ENCODE data around the gene INTS11.

DNA sequence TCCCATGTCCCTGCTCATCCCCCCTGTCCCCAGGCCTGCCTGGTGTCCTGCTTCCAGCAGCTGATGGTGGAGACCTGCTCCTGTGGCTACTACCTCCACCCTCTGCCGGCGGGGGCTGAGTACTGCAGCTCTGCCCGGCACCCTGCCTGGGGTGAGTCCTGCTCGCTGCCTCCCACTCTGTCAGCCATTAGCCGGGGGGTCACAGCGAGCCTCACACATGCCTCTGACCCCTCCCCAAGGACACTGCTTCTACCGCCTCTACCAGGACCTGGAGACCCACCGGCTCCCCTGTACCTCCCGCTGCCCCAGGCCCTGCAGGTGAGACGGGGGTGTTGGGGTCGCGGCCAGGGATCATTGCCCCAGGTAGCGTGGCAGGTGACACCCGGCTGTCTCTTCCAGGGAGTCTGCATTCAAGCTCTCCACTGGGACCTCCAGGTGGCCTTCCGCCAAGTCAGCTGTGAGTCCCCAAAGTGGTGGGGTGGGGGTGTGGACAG is 34.2 kb downstream of the INTS11 start:
- no peak for TF ChIP-seq CREB1 (CRISPR knock-in tag; IDR thresholded peaks at IDR 0.05; ENCODE audit: low read depth)
- TF ChIP-seq, protein P1, sequence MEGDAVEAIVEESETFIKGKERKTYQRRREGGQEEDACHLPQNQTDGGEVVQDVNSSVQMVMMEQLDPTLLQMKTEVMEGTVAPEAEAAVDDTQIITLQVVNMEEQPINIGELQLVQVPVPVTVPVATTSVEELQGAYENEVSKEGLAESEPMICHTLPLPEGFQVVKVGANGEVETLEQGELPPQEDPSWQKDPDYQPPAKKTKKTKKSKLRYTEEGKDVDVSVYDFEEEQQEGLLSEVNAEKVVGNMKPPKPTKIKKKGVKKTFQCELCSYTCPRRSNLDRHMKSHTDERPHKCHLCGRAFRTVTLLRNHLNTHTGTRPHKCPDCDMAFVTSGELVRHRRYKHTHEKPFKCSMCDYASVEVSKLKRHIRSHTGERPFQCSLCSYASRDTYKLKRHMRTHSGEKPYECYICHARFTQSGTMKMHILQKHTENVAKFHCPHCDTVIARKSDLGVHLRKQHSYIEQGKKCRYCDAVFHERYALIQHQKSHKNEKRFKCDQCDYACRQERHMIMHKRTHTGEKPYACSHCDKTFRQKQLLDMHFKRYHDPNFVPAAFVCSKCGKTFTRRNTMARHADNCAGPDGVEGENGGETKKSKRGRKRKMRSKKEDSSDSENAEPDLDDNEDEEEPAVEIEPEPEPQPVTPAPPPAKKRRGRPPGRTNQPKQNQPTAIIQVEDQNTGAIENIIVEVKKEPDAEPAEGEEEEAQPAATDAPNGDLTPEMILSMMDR (conservative IDR thresholded peaks at IDR 0.05; ENCODE audit: low read depth in 2 of 2), result peak; percentile 52 to 70

Data from GM23338 (cell line).